LNCAP (cell line): ENCODE data around the gene ZBTB5.

Experiments
- TF ChIP-seq, protein P1 (sequence below): fragments of 450-650 bp; IDR thresholded peaks from 2 replicates; pipeline ENCODE4 v1.5.1; 2017; ENCODE audit warnings: mild to moderate bottlenecking

ZBTB5 gene

GRCh38 chr9:37390759-37391158 lies 74.5 kb downstream of the ZBTB5 start:
- TF ChIP-seq, protein P1, sequence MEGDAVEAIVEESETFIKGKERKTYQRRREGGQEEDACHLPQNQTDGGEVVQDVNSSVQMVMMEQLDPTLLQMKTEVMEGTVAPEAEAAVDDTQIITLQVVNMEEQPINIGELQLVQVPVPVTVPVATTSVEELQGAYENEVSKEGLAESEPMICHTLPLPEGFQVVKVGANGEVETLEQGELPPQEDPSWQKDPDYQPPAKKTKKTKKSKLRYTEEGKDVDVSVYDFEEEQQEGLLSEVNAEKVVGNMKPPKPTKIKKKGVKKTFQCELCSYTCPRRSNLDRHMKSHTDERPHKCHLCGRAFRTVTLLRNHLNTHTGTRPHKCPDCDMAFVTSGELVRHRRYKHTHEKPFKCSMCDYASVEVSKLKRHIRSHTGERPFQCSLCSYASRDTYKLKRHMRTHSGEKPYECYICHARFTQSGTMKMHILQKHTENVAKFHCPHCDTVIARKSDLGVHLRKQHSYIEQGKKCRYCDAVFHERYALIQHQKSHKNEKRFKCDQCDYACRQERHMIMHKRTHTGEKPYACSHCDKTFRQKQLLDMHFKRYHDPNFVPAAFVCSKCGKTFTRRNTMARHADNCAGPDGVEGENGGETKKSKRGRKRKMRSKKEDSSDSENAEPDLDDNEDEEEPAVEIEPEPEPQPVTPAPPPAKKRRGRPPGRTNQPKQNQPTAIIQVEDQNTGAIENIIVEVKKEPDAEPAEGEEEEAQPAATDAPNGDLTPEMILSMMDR, result peak; percentile 62
